ENCODE measurements around the gene MANEAL.

MANEAL gene

DNA sequence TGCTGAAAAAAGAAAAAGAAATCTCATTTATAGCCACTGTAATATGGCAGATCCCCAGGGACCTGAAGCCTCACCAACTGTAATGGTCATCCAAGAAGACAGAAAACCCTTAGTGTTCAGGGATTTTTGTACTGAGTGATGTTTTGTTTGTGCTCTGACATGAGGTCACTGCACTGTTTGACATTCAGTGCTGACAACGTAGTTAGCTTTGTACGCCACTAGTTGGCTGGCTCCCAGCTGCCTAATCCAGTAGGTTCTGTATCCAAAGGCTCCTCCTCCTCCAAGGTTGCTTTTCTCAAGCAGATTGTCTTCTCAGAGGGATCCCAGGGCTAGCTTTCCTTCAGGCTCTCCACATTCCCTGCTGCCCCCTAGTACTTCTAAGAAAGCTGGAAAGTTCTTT, 23.8 kb downstream of the MANEAL start:
- Histone ChIP-seq H3K4me1 (ENCODE audit: control insufficient read depth, insufficient read depth, low read length) (no peaks in the 10 kb centered on the region), H3K27me3 (ENCODE audit: control insufficient read depth, insufficient read depth, low read length) (no peaks in the 10 kb centered on the region), H3K9ac (ENCODE audit: low read length) (no peak overlapping the region), H3K9me3 (ENCODE audit: control insufficient read depth, low read length) (no peaks in the 10 kb centered on the region), H3K36me3 (ENCODE audit: control insufficient read depth, insufficient read depth, low read length) (peaks cover 7% of the 10 kb centered on the region), H3K4me3 (ENCODE audit: low read length) (no peak overlapping the region)

DNA sequence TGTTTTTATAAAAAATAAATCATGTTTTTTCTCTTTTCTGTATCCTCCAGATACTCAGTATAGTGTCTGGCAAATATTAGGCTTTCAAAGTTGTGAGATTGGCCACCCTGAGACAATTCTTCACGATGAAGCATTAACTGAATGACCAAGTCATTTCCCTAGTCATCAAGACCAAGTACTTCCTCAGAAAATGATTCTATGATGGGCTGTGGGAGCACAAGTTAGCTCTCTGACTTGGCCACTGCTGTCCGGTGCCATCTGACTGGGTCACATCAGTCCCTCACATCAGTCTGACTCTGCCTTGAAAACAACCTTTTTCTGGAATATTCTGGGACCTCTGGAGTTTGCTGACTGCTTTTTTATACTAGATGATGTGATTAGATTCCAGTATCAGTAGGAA, 27.8 kb downstream of the MANEAL start:
- Histone ChIP-seq H3K9me3 (ENCODE audit: control insufficient read depth, low read length) (no peaks in the 10 kb centered on the region), H3K36me3 (ENCODE audit: control insufficient read depth, insufficient read depth, low read length) (no peaks in the 10 kb centered on the region), H3K4me1 (ENCODE audit: control insufficient read depth, insufficient read depth, low read length) (no peaks in the 10 kb centered on the region), H3K4me3 (ENCODE audit: low read length) (no peak overlapping the region), H3K9ac (ENCODE audit: low read length) (no peak overlapping the region), H3K27me3 (ENCODE audit: control insufficient read depth, insufficient read depth, low read length) (no peaks in the 10 kb centered on the region)

GRCh38 chr1:37822906-37823815, 29.5 kb downstream of the MANEAL start:
- H3K4me1 ChIP-seq (ENCODE audit: control insufficient read depth, insufficient read depth, low read length) = no peaks in the 10 kb centered on the region
- no peak overlapping the region for H3K9ac ChIP-seq (ENCODE audit: low read length)
- H3K27me3 ChIP-seq (ENCODE audit: control insufficient read depth, insufficient read depth, low read length) = no peaks in the 10 kb centered on the region
- no peaks in the 10 kb centered on the region for H3K9me3 ChIP-seq (ENCODE audit: control insufficient read depth, low read length)
- no peaks in the 10 kb centered on the region for H3K36me3 ChIP-seq (ENCODE audit: control insufficient read depth, insufficient read depth, low read length)
- H3K4me3 ChIP-seq (ENCODE audit: low read length) = no peak overlapping the region

DNA sequence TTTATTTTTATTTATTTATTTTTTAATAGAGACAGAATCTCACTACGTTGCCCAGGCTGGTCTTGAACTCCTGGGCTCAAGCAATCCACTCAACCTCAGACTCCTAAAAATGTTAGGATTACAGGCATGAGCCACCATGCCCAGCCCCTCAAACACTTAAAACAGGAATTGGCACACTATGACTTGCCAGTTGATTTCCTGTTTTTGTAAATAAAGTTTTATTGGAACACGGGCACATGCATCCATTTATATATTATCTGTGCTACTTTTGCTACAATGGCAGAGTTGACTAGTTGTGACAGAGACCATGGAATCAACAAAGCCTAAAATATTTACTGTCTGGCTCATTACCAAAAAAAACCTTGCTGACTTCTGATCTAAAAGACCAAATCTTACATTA, 30.4 kb downstream of the MANEAL start:
- Histone ChIP-seq H3K36me3 (ENCODE audit: control insufficient read depth, insufficient read depth, low read length) (no peaks in the 10 kb centered on the region), H3K4me1 (ENCODE audit: control insufficient read depth, insufficient read depth, low read length) (no peaks in the 10 kb centered on the region), H3K9ac (ENCODE audit: low read length) (no peak overlapping the region), H3K9me3 (ENCODE audit: control insufficient read depth, low read length) (no peaks in the 10 kb centered on the region), H3K27me3 (ENCODE audit: control insufficient read depth, insufficient read depth, low read length) (no peaks in the 10 kb centered on the region), H3K4me3 (ENCODE audit: low read length) (no peak overlapping the region)

DNA sequence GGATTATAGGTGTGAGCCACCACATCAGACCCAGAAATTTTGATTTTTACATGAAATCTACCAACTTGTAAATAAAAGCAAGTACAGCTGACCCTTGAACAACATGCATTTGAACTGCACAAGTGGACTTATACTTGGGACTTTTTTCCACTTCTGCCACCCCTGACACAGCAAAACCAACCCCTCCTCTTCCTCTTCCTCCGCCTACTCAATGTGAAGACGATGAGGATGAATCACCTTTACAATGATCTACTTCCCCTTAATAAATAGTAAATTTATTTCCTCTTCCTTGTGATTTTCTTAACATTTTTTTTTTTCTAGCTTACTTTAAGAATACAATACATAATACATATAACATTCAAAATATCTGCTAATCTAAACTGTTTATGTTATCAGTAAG, 31.9 kb downstream of the MANEAL start:
- Histone ChIP-seq H3K9me3 (ENCODE audit: control insufficient read depth, low read length) (no peaks in the 10 kb centered on the region), H3K36me3 (ENCODE audit: control insufficient read depth, insufficient read depth, low read length) (no peaks in the 10 kb centered on the region), H3K4me3 (ENCODE audit: low read length) (no peak overlapping the region), H3K9ac (ENCODE audit: low read length) (no peak overlapping the region), H3K27me3 (ENCODE audit: control insufficient read depth, insufficient read depth, low read length) (no peaks in the 10 kb centered on the region), H3K4me1 (ENCODE audit: control insufficient read depth, insufficient read depth, low read length) (no peaks in the 10 kb centered on the region)

DNA sequence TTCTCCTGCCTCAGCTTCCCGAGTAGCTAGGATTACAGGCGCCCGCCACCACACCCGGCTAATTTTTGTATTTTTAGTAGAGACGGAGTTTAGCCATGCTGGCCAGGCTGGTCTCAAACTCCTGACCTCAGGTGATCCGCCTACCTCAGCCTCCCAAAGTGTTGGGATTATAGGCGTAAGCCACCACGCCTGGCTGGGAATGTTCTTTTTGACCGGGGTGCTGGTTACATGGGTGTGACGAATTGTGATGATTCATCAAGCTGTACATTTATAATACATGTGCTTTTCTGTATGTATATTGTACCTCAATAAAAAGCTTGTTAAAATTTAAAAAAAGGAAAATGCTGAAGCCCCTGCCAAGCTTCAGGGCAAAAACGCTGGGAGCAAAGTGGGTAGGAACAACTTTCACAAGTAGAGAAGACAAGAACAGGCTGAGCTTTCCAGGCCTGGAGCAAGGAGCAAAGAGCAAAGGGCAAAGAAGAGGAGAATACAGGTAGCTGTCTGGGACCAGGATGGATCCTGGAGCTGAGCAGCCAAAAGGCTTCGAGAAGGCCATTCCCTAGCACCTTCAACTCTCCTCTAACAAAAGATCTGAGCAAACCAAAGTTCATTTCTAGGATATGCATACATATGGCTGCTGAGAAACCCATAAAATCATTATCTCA, 34.9 kb downstream of the MANEAL start:
- Histone ChIP-seq H3K9ac (ENCODE audit: low read length) (no peak overlapping the region), H3K36me3 (ENCODE audit: control insufficient read depth, insufficient read depth, low read length) (no peaks in the 10 kb centered on the region), H3K4me1 (ENCODE audit: control insufficient read depth, insufficient read depth, low read length) (no peaks in the 10 kb centered on the region), H3K9me3 (ENCODE audit: control insufficient read depth, low read length) (no peaks in the 10 kb centered on the region), H3K4me3 (ENCODE audit: low read length) (no peak overlapping the region), H3K27me3 (ENCODE audit: control insufficient read depth, insufficient read depth, low read length) (no peaks in the 10 kb centered on the region)

- Histone ChIP-seq H3K4me3 (ENCODE audit: low read length) (no peak overlapping the region), H3K27me3 (ENCODE audit: control insufficient read depth, insufficient read depth, low read length) (no peaks in the 10 kb centered on the region), H3K36me3 (ENCODE audit: control insufficient read depth, insufficient read depth, low read length) (peaks cover 3% of the 10 kb centered on the region), H3K9ac (ENCODE audit: low read length) (no peak overlapping the region), H3K4me1 (ENCODE audit: control insufficient read depth, insufficient read depth, low read length) (no peaks in the 10 kb centered on the region), H3K9me3 (ENCODE audit: control insufficient read depth, low read length) (no peaks in the 10 kb centered on the region)
Measured at GRCh38 chr1:37831109-37831508, 37.5 kb downstream of the MANEAL start.

DNA sequence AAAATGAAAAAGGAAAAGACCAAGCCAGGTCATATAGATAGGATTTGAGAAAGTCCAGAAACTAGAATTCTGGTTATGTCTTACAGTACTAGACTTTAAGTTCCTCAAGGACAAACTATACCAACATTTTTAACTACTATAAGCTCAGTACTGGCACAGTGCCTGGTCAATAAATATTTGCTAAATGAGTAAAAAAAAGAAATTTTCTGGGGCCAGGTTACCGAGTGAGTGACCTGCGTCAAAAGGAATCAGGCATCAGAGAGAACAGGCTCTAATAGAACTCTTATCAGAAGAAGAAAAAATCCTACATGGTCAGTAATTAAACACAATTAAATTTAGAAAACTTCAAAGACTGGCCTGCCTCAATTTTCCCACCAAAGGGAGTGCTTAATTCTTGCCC, 38.2 kb downstream of the MANEAL start:
- no peak overlapping the region for H3K4me3 ChIP-seq (ENCODE audit: low read length)
- peaks cover 3% of the 10 kb centered on the region for H3K36me3 ChIP-seq (ENCODE audit: control insufficient read depth, insufficient read depth, low read length)
- H3K4me1 ChIP-seq (ENCODE audit: control insufficient read depth, insufficient read depth, low read length) = no peaks in the 10 kb centered on the region
- no peaks in the 10 kb centered on the region for H3K27me3 ChIP-seq (ENCODE audit: control insufficient read depth, insufficient read depth, low read length)
- H3K9me3 ChIP-seq (ENCODE audit: control insufficient read depth, low read length) = no peaks in the 10 kb centered on the region
- no peak overlapping the region for H3K9ac ChIP-seq (ENCODE audit: low read length)

- Histone ChIP-seq H3K4me1 (ENCODE audit: control insufficient read depth, insufficient read depth, low read length) (no peaks in the 10 kb centered on the region), H3K4me3 (ENCODE audit: low read length) (no peak overlapping the region), H3K9ac (ENCODE audit: low read length) (no peak overlapping the region), H3K36me3 (ENCODE audit: control insufficient read depth, insufficient read depth, low read length) (peaks cover 3% of the 10 kb centered on the region), H3K27me3 (ENCODE audit: control insufficient read depth, insufficient read depth, low read length) (no peaks in the 10 kb centered on the region), H3K9me3 (ENCODE audit: control insufficient read depth, low read length) (no peaks in the 10 kb centered on the region)
Measured at GRCh38 chr1:37836788-37837187, 43.1 kb downstream of the MANEAL start.

GRCh38 chr1:37839676-37840075, 46.0 kb downstream of the MANEAL start:
- H3K9me3 ChIP-seq (ENCODE audit: control insufficient read depth, low read length) = no peaks in the 10 kb centered on the region
- no peaks in the 10 kb centered on the region for H3K4me1 ChIP-seq (ENCODE audit: control insufficient read depth, insufficient read depth, low read length)
- peaks cover 3% of the 10 kb centered on the region for H3K36me3 ChIP-seq (ENCODE audit: control insufficient read depth, insufficient read depth, low read length)
- H3K9ac ChIP-seq (ENCODE audit: low read length) = no peak overlapping the region
- H3K27me3 ChIP-seq (ENCODE audit: control insufficient read depth, insufficient read depth, low read length) = no peaks in the 10 kb centered on the region
- H3K4me3 ChIP-seq (ENCODE audit: low read length) = no peak overlapping the region

GRCh38 chr1:37840711-37841110, 47.1 kb downstream of the MANEAL start:
- Histone ChIP-seq H3K4me3 (ENCODE audit: low read length) (no peak overlapping the region), H3K4me1 (ENCODE audit: control insufficient read depth, insufficient read depth, low read length) (no peaks in the 10 kb centered on the region), H3K9me3 (ENCODE audit: control insufficient read depth, low read length) (no peaks in the 10 kb centered on the region), H3K27me3 (ENCODE audit: control insufficient read depth, insufficient read depth, low read length) (no peaks in the 10 kb centered on the region), H3K36me3 (ENCODE audit: control insufficient read depth, insufficient read depth, low read length) (no peaks in the 10 kb centered on the region), H3K9ac (ENCODE audit: low read length) (no peak overlapping the region)

GRCh38 chr1:37841652-37842051, 48.0 kb downstream of the MANEAL start:
- H3K27me3 ChIP-seq (ENCODE audit: control insufficient read depth, insufficient read depth, low read length) = no peaks in the 10 kb centered on the region
- no peaks in the 10 kb centered on the region for H3K9me3 ChIP-seq (ENCODE audit: control insufficient read depth, low read length)
- no peaks in the 10 kb centered on the region for H3K4me1 ChIP-seq (ENCODE audit: control insufficient read depth, insufficient read depth, low read length)
- H3K9ac ChIP-seq (ENCODE audit: low read length) = no peak overlapping the region
- H3K4me3 ChIP-seq (ENCODE audit: low read length) = no peak overlapping the region
- no peaks in the 10 kb centered on the region for H3K36me3 ChIP-seq (ENCODE audit: control insufficient read depth, insufficient read depth, low read length)

Measured in mucosa of stomach (tissue), 1 donor.